Endothelial cell (in vitro differentiated cells): Measurements from ENCODE around the gene NPHP4. TPM values are rescaled to one million over a fixed set of nuclear protein-coding genes. Genes with fewer than 3 reads are reported as not detected.

ENCODE experiments used
- DNase-seq: peaks from one replicate; pipeline ENCODE4 v3.0.0; 2021; ENCODE audit warnings: low spot score
- H3K27ac Mint-ChIP-seq: one replicate; pipeline ENCODE4 v1.8.0; 2021; ENCODE audit warnings: mixed read lengths, inconsistent platforms; ENCODE audit not compliant: unreplicated experiment
- H3K27me3 Mint-ChIP-seq: one replicate; pipeline ENCODE4 v1.8.0; 2021; ENCODE audit warnings: mild to moderate bottlenecking, moderate library complexity, mixed read lengths, inconsistent platforms; ENCODE audit not compliant: unreplicated experiment
- H3K36me3 Mint-ChIP-seq: one replicate; pipeline ENCODE4 v1.8.0; 2021; ENCODE audit warnings: mild to moderate bottlenecking, low read depth, mixed read lengths, inconsistent platforms; ENCODE audit not compliant: unreplicated experiment
- H3K4me1 Mint-ChIP-seq: one replicate; pipeline ENCODE4 v1.8.0; 2021; ENCODE audit warnings: mild to moderate bottlenecking, mixed read lengths, inconsistent platforms; ENCODE audit not compliant: unreplicated experiment
- H3K4me3 Mint-ChIP-seq: one replicate; pipeline ENCODE4 v1.8.0; 2021; ENCODE audit warnings: mild to moderate bottlenecking, mixed read lengths, inconsistent platforms; ENCODE audit not compliant: unreplicated experiment
- H3K9me3 Mint-ChIP-seq: one replicate; pipeline ENCODE4 v1.8.0; 2021; ENCODE audit warnings: mixed read lengths, inconsistent platforms; ENCODE audit not compliant: unreplicated experiment
- CTCF ChIP-seq: fragments of 200-600 bp; sonication (generic); IDR thresholded peaks from one replicate; pipeline ENCODE4 v1.5.0; 2021; ENCODE audit warnings: antibody characterized with exemption; ENCODE audit not compliant: unreplicated experiment
- total RNA-seq: library from RNA; stranded (reverse); fragmentation: NEBNext Ultra II Directional; extraction: Animal tissue kit (Norgen Biotek cat#: 25700); gene quantifications from one replicate; pipeline ENCODE4 v1.2.1, GENCODE V29; 2021; ENCODE audit not compliant: unreplicated experiment

The NPHP4 gene
- total RNA-seq, 1 donor from 2014 or later = 15.3 TPM

- Mint-ChIP-seq H3K4me1 (peaks cover 26% of the 10 kb centered on the region), H3K36me3 (peaks cover 16% of the 10 kb centered on the region), H3K9me3 (no peaks in the 10 kb centered on the region), H3K27me3 (peaks cover 8% of the 10 kb centered on the region), H3K4me3 (no peak overlapping the region), H3K27ac (no peak overlapping the region)
- no peak for TF ChIP-seq CTCF
- no peak for DNase-seq
These were observed 105.5 kb downstream of the NPHP4 start for GRCh38 chr1:5886541-5887348.

- peaks cover 13% of the 10 kb centered on the region for H3K36me3 Mint-ChIP-seq
- DNase-seq = no peak
- no peak overlapping the region for H3K4me3 Mint-ChIP-seq
- no peaks in the 10 kb centered on the region for H3K9me3 Mint-ChIP-seq
- peaks cover 3% of the 10 kb centered on the region for H3K27me3 Mint-ChIP-seq
- peaks cover 26% of the 10 kb centered on the region for H3K4me1 Mint-ChIP-seq
- no peak overlapping the region for H3K27ac Mint-ChIP-seq
- TF ChIP-seq CTCF = no peak
These were observed 106.1 kb downstream of the NPHP4 start for GRCh38 chr1:5886140-5886483.

GRCh38 chr1:5885471-5886139, 106.6 kb downstream of the NPHP4 start:
- Mint-ChIP-seq H3K27ac (no peak overlapping the region), H3K36me3 (peaks cover 13% of the 10 kb centered on the region), H3K4me3 (no peak overlapping the region), H3K27me3 (peaks cover 3% of the 10 kb centered on the region), H3K9me3 (no peaks in the 10 kb centered on the region), H3K4me1 (peaks cover 26% of the 10 kb centered on the region)
- DNase-seq = no peak
- TF ChIP-seq CTCF = no peak

- no peak for DNase-seq
- no peak overlapping the region for H3K27ac Mint-ChIP-seq
- H3K27me3 Mint-ChIP-seq = peaks cover 5% of the 10 kb centered on the region
- no peak overlapping the region for H3K4me3 Mint-ChIP-seq
- peaks cover 27% of the 10 kb centered on the region for H3K36me3 Mint-ChIP-seq
- H3K4me1 Mint-ChIP-seq = peaks cover 26% of the 10 kb centered on the region
- TF ChIP-seq CTCF = no peak
- no peaks in the 10 kb centered on the region for H3K9me3 Mint-ChIP-seq
These were observed 108.1 kb downstream of the NPHP4 start for GRCh38 chr1:5884110-5884509.
